HG02973 (cell line): Measurements from ENCODE around the gene SPEF1.
"Not testable (repeated sequence)": the region's sequence is repeated elsewhere in the genome, so short reads cannot be mapped to it uniquely, and the experiment has no call there.

Experiments used
- ATAC-seq: cut with Tn5 transposase; IDR thresholded peaks from one replicate; pipeline ENCODE4 v1.9.1; 2021; ENCODE audit warnings: moderate library complexity; ENCODE audit not compliant: unreplicated experiment

The SPEF1 gene, protein sequence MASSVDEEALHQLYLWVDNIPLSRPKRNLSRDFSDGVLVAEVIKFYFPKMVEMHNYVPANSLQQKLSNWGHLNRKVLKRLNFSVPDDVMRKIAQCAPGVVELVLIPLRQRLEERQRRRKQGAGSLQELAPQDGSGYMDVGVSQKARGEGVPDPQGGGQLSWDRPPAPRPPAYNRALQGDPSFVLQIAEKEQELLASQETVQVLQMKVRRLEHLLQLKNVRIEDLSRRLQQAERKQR

DNA sequence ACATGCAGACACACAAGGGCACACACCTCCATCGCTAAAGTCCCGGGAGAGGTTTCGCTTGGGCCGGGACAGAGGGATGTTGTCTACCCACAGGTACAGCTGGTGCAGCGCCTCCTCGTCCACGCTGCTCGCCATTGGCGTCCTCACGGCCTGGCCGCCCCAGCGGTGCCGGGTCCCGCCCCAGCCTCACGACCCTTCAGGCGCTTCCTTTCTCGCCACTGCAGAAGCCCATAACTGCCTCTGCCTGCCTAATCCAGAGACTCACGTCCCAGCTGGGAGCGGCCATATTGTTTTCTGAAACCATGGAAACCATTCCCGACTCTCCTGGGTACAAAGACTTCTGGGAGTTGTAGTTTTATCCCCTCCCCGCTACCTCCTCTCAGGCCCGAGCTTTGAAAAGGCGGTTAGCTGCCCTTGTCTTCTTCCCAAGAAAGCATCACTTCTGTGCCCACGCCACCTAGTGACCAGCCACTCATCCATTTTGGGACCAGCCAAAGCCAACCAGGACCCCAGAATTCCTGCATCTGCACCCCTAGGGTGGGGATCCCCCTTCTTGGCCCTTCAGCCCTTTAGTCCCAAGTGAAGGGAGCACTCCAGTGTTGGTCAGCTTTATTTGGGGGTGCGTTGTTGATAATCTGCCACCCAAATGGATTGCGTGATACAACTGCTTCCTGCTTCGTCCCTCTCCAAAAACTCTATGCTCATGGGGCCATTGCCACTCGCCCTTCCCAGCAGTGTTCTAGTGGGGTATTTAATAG lies at the start of gene SPEF1:
SPEF1 (minus strand) TSS at position 296 of the 758 bp plus-strand sequence; CDS start at position 135, 161 bp downstream.
- no peak for ATAC-seq

DNA sequence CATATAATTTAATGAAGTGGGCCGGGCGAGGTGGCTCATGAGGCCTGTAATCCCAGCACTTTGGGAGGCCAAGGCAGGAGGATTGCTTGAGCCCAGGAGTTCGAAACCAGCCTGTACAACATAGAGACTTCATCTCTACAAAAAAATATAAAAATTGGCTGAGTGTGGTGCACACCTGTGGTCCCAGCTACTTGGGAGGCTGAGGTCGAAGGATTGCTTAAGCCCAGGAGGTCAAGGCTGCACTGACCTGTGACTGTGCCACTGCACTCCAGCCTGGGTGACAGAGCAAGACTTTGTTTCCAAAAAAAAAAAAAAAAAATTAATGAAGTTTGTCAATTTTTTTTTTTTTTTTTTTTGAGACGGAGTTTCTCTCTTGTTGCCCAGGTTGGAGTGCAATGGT lies 48.6 kb upstream of the SPEF1 start:
- not testable (repeated sequence) for ATAC-seq

DNA sequence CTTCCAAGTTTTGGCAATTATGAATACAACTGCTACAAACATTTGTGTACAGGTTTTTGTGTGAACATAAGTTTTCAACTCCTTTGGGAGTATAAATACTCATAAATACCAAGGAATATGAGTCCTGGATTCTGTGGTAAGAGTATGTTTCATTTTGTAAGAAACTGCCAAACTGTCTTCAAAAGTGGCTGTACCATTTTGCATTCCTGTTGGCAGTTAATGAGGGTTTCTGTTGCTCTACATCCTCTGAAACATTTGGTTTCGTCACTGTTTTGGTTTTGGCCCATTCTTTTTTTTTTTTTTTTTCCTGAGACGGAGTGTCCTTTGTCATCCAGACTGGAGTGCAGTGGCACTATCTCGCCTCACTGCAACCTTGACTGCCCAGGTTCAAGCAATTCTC lies 47.5 kb upstream of the SPEF1 start:
- ATAC-seq: no peak

DNA sequence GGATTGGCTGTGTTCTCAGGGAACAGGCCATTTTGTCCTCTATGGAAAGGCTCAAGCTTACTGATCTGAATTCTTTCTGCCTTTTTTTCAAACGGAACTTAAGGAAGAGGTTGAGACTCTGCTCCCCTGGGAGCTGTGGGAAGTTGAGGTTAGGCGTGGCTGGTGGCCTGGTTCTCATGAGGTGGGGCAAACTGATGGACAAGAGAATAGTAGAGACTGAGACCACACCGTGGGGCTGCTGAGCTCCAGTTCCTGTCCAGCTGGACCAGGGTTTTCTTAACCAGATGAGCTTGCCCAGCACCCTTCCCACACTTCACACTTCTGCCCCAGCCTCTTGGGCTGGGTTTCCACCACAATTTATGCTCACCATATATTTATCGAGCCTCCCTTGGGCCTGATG lies 45.2 kb upstream of the SPEF1 start:
- no peak for ATAC-seq

DNA sequence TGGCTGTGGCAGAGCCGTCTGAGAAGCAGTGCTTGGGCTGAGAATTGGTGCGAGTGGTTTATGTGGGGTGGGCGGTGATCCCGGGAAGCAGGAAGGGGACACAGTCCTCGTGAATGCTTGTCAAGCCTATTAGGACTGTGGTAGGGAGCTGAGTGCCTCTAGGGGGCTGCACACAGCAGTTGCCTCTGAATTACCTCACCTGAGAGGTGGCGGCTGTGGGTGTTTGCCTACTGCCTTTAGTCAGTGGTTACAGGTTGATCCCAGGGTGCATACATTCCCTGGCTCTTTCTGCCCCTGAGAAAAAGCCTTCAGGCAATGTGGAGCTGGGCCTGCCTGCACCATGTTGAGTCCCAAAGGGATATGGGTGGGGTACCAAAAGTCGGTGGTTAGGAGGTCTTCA lies 44.3 kb upstream of the SPEF1 start:
- ATAC-seq: no peak

DNA sequence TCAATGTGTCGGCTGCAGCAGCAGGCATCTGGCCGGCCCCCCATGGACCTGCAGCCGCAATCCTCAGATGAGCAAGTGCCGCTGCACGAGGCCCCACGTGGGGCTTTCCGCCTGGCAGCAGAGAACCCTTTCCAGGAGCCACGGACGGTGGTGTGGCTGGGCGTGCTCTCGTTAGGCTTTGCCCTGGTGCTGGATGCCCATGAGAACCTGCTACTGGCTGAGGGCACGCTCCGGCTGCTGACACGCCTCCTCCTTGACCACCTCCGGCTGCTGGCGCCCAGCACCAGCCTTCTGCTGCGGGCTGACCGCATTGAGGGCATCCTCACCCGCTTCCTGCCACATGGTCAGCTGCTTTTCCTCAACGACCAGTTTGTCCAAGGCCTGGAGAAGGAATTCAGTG lies 42.6 kb upstream of the SPEF1 start:
- no peak for ATAC-seq

DNA sequence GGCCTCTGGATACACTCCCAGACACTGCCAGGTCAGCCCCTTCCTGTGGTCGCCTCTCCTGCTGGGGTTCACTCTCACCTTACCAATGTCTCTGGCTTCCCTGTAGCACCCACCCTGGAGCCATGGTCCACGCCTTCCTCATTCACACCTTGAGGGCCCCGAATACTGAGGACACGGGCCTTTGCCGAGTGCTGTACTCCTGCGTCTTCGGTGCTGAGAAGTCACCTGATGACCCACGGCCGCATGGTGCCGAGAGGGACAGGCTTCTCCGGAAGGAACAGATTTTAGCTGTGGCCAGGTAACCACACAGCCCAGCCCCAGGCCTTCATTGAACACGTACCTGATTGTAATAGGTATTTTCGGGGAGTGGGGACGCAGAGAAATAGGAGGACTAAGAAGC lies 40.7 kb upstream of the SPEF1 start:
- ATAC-seq: no peak

DNA sequence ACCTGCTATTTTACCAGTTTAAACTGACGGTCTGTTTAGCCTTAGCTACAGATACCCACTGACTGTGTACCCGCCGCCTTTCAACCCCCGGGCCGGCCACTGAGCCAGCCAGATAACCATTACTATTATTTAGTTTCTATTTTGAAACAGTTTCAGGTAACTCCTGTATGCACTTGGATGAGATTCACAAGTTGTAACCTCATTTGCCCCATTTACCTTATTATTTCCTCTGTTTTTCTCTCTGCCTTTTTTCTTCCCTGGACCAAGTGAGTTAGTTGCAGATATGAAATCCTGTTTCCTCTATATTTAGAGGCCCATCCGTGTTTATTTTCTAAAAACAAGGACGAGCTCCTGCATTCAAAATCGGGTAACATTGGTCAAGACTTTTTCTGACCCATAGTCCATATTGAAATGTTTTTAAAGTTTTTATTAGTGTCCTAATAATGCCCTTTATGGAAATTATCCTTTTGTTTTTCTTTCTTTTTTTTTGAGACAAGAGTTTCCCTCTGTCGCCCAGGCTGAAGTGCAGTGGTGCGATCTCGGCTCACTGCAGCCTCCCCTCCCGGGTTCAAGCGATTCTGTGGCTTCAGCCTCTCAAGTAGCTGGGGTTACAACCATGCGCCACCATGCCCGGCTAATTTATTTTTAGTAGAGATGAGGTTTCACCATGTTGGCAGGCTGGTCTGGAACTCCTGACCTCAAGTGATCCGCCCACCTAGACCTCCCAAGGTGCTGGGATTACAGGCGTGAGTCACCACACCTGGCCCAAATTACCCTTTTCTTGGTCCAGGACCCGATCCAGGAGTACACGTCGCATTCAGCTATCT lies 39.9 kb upstream of the SPEF1 start:
- no peak for ATAC-seq

DNA sequence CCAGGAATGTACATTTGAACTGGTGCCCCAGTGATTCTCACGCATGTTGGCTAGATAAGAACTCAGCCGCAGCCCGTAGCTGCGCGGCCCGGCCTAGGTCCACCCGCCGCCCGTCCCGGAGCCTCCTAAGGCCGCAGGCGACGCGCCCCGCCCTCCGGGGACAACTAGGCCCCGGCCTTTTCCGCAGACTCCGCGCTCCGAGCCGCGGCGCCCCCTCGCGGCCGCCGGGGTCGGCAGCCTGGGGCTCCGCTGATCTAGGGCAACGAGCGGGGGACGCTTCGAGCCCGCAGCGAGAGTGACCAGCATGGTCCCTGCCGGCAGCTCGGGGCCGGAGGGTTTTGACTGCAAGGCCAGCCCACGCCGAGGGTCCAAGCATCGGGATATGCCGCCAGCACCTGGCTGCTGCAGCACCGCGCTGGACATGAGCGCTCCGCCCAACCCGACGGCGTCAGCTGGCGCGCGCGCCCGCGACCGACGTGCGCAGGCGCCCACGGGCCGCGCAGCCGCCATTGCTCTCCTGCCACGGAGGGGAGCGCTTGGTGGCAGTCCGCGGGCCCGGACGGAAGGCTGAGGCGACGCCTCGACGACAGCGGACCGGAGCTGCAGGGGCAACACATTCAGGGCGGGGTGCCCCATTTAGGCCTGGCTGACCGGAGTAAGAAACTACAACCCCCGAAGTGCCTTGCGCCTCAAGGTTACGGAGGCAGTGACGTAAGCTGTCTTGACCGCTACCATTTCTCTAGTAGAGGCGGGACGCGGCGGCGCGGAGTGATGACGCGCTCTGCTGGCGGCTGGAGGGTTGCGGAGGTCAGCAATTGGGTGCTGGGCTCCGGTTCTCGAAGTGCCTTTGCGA lies 39.0 kb upstream of the SPEF1 start, which contains the start of gene AP5S1:
AP5S1 (plus strand) TSS at position 500 of the 853 bp plus-strand sequence. CDS start 1,571 bp downstream, outside the sequence.
- ATAC-seq: peak; percentile 73

DNA sequence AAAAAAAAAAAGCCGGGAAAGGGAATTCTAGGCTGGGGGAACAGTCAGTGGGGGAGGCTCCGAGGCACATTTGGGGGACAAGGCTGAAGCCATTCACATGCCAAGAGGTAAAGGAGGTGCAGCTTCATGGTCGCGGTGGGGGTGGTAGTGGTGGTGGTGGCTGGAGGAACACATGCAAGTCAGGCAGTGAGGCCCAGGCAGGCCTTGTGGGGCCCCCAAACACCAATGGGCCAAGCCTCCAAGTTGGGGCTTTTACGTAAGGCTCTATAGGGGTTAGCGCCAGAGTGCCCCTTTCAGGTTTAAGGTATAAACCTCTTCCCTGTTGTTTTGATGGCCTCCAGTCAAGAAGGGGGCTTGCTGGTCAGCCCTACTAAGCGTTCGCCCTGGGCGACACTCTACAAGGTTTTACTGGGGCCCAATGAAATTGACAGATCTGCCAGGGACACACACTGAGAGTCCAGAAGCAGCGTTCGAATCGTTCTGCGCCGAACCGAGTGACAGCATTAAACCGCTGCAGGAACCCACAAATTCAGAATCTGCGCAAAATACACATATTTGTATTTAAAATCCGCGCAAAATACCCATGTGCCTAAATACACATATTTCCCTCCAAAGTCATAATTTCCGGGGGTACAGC lies 38.3 kb upstream of the SPEF1 start:
- ATAC-seq: no peak

DNA sequence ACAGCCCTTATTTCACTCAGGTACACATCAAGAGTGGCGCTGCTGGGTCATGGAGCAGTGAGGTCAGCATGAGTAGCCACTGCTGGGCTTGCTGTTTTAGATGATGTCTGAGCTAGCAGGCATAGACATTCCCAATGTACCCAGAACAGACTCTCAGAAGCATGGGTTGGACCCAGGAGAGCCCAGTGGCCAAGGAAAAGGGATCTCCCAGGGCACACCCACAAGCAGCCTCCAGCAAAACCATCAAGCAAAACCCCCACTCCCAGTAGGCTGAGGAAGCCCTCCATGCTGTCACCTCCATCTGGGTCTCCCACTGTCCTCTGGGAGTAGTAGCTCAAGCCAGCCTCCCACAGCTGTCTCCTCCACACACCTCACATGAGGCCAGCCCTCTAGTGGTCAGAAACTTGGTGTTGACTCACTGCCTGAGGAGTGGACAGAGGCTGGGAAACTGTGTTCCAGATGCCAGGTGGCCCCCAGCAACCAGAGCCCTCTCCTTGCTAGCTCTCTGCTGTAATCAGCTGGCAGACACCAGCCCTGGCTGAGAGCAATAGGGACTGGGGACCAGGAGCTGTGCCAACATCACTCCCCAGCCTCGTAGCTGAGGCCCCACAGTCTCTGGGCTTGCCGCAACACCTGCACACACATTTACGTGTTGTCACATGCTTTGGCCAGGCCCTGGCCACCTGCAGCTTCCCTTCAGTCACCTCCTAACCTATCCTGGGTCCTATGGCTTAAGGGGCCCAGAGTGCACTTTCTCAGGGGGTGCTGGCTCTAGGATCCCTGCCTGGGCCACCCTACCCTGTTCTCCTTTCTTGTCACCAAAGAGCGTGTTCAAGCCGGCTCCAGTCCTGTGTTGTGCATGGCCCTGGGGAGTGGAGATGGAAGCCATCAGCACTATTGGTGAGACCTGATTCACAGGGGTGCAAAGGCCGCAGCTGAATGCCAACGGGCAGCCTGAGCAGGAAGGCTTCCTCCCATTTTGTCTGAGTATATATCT lies 37.2 kb upstream of the SPEF1 start:
- no peak for ATAC-seq

DNA sequence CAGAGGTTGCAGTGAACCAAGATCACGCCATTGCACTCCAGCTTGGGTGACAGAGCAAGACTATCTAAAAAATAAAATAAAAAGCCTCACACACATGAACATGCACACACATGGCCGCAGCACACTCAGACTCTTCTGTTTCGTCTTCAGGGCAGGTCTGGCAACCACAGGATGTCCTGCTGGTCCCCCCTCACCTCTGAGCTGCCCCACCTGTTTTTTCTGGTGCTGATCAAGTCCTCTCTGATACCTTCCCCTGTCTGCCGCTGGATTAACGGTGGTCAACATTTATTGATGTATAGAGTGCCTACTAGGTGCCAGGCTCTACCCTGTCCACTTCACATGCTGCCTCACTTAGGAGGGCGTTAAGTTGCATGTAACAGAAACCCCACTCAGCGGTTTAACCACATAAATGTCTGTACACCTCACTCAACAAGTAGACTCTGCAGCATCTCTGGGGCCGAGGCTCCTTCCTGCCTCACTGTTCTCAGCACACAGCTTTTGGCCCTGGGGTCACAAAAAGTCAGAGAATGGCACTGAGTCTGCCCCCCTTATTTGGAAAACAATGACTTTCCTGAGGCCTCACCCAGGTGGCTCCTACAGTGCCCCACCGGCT lies 34.6 kb upstream of the SPEF1 start:
- no peak for ATAC-seq

DNA sequence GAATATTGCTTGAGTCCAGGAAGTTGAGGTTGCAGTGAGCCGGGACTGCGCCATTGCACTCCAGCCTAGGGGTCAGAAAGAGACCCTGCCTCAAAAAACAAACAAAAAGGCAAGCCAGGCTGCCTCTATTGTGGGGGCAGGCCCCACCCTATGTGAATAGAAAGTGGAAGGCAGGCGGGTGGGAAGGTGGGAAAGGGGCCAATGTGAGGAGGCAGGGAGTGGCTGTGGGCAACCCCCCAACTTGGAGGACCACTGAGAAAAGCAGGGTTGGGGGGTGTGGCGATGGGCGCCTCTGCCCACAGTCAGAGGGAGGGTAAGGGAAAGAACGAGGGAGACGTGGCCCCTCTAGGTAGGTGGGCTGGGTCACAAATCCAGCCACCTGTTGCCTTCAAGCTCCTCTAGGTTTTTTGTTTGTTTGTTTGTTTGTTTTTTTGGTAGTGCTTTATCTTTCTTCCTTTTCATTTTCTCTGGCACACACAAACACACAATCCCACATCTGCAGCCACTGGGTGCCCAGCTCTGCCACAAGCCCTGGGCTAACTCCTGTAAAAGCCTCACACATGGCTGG lies 33.8 kb upstream of the SPEF1 start:
- no peak for ATAC-seq

DNA sequence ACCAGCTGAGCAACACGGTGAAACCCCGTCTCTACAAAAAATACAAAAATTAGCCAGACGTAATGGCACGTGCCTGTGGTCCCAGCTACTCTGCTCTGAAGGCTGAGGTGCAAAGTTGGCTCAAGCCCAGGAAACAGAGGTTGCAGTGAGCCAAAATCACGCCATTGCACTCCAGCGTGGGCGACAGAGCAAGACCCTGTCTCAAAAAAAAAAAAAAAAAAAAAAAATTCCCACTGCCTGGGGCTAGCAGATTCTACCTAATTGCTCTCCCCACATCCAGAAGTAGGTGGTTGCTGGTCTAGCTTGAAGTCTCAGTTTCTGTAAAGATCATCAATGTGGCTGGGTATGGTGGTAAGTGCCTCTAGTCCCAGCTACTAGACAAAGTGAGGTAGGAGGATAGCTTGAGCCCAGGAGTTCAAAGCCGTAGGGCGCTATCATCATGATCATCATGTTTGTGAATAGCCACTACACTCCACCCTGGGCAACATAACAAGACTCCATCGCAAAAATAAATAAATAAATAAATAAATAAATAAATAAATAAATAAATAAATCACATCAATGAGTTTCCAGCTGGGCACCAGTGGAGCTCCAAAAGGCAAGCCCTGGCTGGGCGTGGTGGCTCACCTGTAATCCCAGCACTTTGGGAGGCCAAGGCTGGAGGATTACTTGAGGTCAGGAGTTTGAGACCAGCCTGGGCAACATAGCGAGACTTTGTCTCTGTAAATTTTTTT lies 32.8 kb upstream of the SPEF1 start:
- ATAC-seq: no peak

DNA sequence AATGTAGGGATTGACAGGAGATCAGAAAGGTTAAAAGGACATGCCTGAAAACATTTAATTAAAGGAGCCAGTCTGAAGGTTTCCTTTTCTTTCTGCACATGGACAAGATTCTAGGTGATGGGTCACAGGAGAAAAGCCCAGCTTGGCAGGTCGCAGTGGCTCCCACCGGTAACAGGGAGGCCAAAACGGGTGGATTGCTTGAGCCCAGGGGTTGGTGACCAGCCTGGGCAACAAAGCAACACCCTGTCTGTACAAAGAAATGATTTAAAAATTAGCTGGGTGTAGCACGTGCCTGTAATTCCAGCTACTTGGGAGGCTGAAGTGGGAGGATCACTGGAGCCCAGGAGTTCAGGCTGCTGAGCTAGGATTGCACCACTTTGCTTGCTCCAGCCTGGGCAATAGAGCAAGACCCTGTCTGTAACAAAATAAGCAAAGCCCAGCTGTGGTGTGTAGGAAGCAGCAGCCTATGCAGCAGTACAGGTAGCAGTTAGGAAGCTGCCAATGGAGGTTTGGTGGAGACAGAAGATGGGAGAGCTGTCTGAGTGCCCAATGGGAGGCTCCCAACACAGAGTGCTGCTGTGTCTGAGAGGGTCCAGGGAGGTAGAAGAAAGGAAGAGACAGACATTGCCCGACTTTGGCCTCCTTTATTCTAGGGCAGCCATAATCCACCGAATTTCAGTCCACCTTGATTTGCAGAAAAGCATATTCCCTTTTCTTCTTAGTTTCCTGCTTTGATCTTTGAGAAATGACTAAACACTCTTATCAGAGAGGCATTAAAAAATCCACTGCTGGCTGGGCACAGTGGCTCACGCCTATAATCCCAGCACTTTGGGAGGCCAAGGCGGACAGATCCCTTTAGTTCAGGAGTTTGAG lies 32.0 kb upstream of the SPEF1 start:
- no peak for ATAC-seq

DNA sequence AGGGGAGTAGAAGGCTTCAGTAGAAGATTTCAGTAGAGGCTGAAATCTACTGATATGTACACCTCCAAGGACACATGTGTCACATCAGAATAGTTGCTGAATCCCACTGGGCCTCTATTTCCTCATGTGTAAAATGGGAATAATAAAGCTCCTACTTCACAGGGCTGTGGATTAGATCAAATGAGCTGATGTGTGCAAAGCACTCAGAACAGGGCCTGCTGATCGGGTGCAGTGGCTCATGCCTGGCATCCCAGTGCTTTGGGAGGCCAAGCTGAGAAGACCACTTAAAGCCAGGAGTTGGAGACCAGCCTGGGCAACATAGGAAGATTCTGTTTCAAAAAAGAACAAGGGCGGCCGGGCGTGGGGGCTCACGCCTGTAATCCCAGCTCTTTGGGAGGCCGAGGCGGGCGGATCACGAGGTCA lies 31.0 kb upstream of the SPEF1 start:
- ATAC-seq: no peak
